22Rv1 (cell line): ENCODE measurements around the gene CRTC2.

Experiments
- H3K27ac ChIP-seq: fragments of 450-650 bp; 2 replicates; pipeline ENCODE4 v1.5.1; 2017
- ZFX ChIP-seq: fragments of 450-650 bp; IDR thresholded peaks from 2 replicates; pipeline ENCODE4 v1.6.1; 2017; ENCODE audit warnings: antibody characterized with exemption, borderline replicate concordance
- TF ChIP-seq, protein P1 (sequence below): fragments of 450-650 bp; IDR thresholded peaks from 2 replicates; pipeline ENCODE4 v1.5.1; 2017; ENCODE audit warnings: mild to moderate bottlenecking

The CRTC2 gene

DNA sequence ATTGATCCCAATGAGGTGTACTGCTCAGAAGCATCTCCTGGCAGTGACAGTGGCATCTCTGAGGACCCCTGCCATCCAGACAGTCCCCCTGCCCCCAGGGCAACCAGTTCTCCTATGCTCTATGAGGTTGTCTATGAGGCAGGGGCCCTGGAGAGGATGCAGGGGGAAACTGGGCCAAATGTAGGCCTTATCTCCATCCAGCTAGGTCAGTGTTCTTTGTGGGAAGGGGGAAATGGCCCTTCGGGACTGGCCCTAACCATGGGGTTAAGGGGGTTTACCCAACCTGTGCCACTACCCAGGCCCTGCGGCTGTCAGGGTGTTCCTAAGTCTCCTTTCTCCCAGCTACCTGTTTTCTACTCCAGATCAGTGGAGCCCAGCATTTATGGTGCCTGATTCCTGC lies 10.6 kb upstream of the CRTC2 start:
- TF ChIP-seq ZFX, result no peak
- TF ChIP-seq, protein P1, sequence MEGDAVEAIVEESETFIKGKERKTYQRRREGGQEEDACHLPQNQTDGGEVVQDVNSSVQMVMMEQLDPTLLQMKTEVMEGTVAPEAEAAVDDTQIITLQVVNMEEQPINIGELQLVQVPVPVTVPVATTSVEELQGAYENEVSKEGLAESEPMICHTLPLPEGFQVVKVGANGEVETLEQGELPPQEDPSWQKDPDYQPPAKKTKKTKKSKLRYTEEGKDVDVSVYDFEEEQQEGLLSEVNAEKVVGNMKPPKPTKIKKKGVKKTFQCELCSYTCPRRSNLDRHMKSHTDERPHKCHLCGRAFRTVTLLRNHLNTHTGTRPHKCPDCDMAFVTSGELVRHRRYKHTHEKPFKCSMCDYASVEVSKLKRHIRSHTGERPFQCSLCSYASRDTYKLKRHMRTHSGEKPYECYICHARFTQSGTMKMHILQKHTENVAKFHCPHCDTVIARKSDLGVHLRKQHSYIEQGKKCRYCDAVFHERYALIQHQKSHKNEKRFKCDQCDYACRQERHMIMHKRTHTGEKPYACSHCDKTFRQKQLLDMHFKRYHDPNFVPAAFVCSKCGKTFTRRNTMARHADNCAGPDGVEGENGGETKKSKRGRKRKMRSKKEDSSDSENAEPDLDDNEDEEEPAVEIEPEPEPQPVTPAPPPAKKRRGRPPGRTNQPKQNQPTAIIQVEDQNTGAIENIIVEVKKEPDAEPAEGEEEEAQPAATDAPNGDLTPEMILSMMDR, result no peak
- H3K27ac ChIP-seq, result peak overlapping the region; percentile 100

DNA sequence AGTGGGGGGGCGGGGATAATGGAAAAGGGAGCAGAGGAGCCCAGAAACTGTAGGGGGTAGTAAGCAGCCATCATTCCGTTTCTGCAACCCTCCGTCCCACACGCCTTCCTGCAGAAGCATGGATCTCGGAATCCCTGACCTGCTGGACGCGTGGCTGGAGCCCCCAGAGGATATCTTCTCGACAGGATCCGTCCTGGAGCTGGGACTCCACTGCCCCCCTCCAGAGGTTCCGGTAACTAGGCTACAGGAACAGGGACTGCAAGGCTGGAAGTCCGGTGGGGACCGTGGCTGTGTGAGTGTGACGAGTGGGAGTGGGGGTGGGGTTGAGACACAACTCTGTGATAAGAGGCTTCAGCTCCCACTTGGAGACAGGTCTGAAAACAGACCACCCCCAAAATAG lies 10.0 kb upstream of the CRTC2 start:
- no peak for TF ChIP-seq ZFX
- TF ChIP-seq, protein P1, result no peak
- peak overlapping the region; percentile 100 for H3K27ac ChIP-seq

DNA sequence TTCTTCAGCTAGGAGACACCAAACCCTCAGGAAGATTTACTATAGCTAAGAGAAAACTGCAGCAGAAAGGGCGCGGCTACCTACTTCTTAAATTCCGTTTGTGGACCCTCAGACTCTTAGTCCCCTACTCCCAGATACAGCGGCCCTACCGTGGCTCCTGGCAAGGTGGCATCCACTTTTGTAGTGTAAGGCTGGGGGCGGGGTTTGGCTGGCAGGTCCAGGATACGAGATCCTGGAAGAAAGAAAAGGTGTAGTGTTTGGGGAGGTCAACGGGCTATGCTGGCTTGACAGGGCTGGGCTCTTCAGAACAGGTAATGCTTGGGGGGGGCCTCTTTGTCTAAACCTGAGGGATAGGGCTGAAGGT lies 9.6 kb upstream of the CRTC2 start:
- no peak for TF ChIP-seq ZFX
- TF ChIP-seq, protein P1, result peak; percentile 21; the same call in 1 of the 2 replicates
- H3K27ac ChIP-seq, result peak overlapping the region; percentile 100

DNA sequence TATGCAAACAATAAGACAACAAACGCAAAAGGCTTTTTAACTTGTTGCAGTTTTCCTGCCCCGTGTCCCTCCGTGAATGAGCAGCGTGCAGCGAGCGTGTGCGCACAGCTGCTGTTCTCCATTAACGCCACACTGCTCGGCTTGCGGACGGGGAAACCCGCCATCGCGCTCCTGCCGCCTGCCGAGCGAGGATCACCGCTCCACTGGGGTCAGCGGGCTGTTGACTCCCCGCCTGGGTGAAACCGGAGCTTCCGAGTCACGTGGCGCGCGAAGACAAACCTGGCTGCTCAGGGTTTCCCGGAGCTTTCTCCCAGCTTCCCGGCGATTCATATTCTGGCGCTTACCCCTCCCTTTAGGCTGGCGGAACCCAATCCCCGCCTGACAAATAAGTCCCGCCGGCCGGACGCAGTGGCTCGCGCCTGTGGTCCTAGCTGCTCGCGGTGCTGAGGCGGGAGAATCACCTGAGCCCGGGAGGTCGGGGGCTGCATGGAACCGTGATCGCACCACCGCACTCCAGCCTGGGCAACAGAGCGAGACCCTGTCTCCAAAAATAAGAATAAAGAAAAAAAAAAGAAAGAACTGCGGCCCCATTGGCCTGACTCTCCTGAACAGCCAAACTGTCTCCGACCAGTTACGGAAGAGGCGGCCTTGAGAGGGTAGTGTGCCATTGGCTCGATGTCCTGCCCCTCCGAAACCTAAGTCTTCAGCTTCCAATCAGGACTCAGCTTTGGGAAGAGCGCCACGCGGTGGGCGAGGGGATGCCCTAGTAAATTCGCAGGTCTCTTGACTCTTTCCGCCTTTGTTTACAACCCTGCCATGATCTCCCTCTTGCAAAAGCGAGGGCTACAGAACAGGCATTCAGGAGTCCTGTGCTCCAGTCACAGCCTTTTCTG lies 8.9 kb upstream of the CRTC2 start, which contains the start of gene CREB3L4:
Gene CREB3L4, plus strand, starts transcription at position 796 of the 893 bp plus-strand sequence. CDS start 624 bp downstream, outside the sequence.
- H3K27ac ChIP-seq, result peak within 1 kb of the TSS; percentile 100
- TF ChIP-seq ZFX, result no peak
- TF ChIP-seq, protein P1, result peak; percentile 75

DNA sequence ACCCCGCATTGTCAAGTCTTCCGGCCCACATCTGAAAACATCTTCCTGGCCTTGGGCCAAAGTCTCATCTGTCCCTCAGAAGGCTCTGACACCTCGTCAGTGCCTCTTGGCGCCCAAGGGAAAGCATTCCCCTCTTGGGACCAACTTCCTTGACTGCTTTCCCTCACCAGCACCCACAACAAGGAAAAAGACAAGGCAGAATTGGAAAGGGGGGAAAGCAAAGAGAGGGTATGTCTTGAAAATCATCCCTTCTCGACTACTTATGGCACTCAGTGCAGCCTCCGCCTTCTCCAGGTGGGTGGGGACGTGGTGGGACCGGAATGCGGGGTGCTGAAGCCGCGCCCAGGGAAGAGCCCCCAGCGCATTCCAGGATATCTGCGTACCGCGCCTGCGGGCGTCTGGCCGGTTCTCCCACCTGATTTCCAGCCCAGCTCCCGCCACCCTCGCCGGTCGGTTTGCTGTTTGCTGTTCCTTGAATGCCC lies 5.5 kb upstream of the CRTC2 start:
- TF ChIP-seq ZFX, result no peak
- TF ChIP-seq, protein P1, result no peak
- peak overlapping the region; percentile 100 for H3K27ac ChIP-seq

DNA sequence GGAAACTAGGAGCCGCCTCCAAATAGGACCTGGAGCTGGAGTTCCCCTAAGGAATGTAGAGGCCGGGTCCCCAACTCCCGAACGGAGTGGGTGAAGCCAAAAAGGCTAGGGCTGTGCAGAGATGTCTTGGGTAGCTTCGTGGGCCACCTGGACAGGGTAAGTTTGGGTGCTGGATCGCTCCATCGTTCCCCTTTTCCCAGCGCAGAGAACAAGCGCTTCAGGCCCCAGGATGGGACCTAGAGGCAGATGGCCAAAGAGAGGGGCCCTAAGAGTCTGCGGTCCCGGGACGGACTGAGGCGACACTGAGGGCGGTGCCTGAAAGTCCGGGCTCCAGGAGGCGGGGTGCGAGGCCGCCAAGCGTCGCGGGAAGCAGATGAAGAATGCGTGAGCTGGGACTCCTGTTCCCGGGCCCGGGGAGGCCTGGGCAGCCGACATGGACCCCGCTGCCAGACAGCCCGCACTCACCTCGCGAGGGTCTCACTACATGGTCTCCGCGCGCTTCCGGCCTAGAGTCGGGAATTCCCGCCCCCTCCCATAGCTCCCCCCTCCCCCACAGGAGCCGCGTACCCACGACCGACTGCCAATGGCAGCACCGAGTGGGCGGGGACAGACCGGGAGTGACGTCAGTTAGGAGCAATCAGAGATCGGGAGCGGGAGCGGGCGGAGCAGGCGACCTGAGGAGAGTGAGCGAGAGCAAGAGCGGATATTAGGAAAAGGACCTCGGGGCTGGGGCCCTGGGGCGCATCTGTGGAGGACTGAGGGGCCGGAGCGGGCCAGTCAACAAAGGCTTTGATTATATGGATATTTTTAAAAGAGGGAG lies 4.8 kb upstream of the CRTC2 start, which contains the start of gene SLC39A1:
Gene SLC39A1, minus strand, starts transcription at position 508 of the 820 bp plus-strand sequence. CDS start 822 bp downstream, outside the sequence.
- H3K27ac ChIP-seq, result peak within 1 kb of the TSS; percentile 100

More for the DNA sequence above, 4.8 kb upstream of the CRTC2 start, which contains the start of gene SLC39A1:
- TF ChIP-seq, protein P1, result no peak
